Calu3 (cell line): ENCODE measurements around the gene SERHL2. TPM values are rescaled to one million over a fixed set of nuclear protein-coding genes. Genes with fewer than 3 reads are reported as not detected.

ENCODE experiments used
- BruUV-seq: library from RNA; stranded (reverse); fragments of 400-500 nt; replicated peaks from 2 replicates; lab custom pipeline; 2021; lab: Mats Ljungman, UMichigan
- CTCF ChIA-PET: fragments of 300-600 bp; sonication (Branson Sonifier 250); formaldehyde crosslinking; loops from one replicate; lab custom pipeline; 2022; ENCODE audit warnings: antibody characterized with exemption; lab: Charles Lee
- DNase-seq: peaks from one replicate; pipeline ENCODE4 v3.0.0; 2022
- H3K27ac Mint-ChIP-seq: one replicate; pipeline ENCODE4 v1.8.0; 2022; ENCODE audit warnings: mixed read lengths; ENCODE audit not compliant: unreplicated experiment
- H3K27me3 Mint-ChIP-seq: one replicate; pipeline ENCODE4 v1.8.0; 2022; ENCODE audit warnings: mixed read lengths; ENCODE audit not compliant: unreplicated experiment
- H3K36me3 Mint-ChIP-seq: one replicate; pipeline ENCODE4 v1.8.0; 2022; ENCODE audit warnings: mild to moderate bottlenecking, moderate library complexity, mixed read lengths; ENCODE audit not compliant: insufficient read depth, unreplicated experiment
- H3K4me1 Mint-ChIP-seq: one replicate; pipeline ENCODE4 v1.8.0; 2022; ENCODE audit warnings: mild to moderate bottlenecking, low read depth, mixed read lengths; ENCODE audit not compliant: unreplicated experiment
- H3K4me3 Mint-ChIP-seq: one replicate; pipeline ENCODE4 v1.8.0; 2022; ENCODE audit warnings: mild to moderate bottlenecking, low read depth, moderate library complexity, mixed read lengths; ENCODE audit not compliant: unreplicated experiment
- H3K9me3 Mint-ChIP-seq: one replicate; pipeline ENCODE4 v1.8.0; 2022; ENCODE audit warnings: low read depth, mixed read lengths; ENCODE audit not compliant: unreplicated experiment
- CTCF ChIP-seq: fragments of 200-600 bp; IDR thresholded peaks from one replicate; pipeline ENCODE4 v1.8.0; 2022; ENCODE audit warnings: antibody characterized with exemption; ENCODE audit not compliant: unreplicated experiment
- intact Hi-C: fragments of 100-400 bp; cut with micrococcal nuclease; formaldehyde crosslinking; loops from one replicate; pipeline ENCODE4 v1.10.0; 2022; ENCODE audit not compliant: unreplicated experiment
- total RNA-seq: library from RNA; stranded (reverse); gene quantifications from 2 replicates; pipeline ENCODE4 v1.2.3, GENCODE V29; 2022

Gene SERHL2
- total RNA-seq, 1 experiment from 2014 or later: 0.45 TPM

GRCh38 chr22:42610186-42610585, 56.4 kb downstream of the SERHL2 start:
- CTCF ChIA-PET: no interaction called here
- intact Hi-C loops: no loop called here
- H3K4me1 Mint-ChIP-seq: peaks cover 52% of the 10 kb centered on the region
- H3K9me3 Mint-ChIP-seq: no peaks in the 10 kb centered on the region
- no peak for TF ChIP-seq CTCF
- no peak overlapping the region for H3K4me3 Mint-ChIP-seq
- peaks cover 69% of the 10 kb centered on the region for H3K36me3 Mint-ChIP-seq
- no peak overlapping the region for H3K27ac Mint-ChIP-seq
- BruUV-seq: no TSS peak
- DNase-seq: no peak
- H3K27me3 Mint-ChIP-seq: no peaks in the 10 kb centered on the region

- Mint-ChIP-seq H3K4me3 (no peak overlapping the region), H3K4me1 (peaks cover 60% of the 10 kb centered on the region), H3K27ac (no peak overlapping the region), H3K27me3 (no peaks in the 10 kb centered on the region), H3K9me3 (no peaks in the 10 kb centered on the region), H3K36me3 (peaks cover 70% of the 10 kb centered on the region)
- BruUV-seq: no TSS peak
- CTCF ChIA-PET: no interaction called here
- intact Hi-C loops: no loop called here
- no peak for TF ChIP-seq CTCF
- no peak for DNase-seq
Measured at GRCh38 chr22:42611051-42611450, 57.3 kb downstream of the SERHL2 start.

GRCh38 chr22:42612336-42612735, 58.6 kb downstream of the SERHL2 start:
- CTCF ChIA-PET: no interaction called here
- BruUV-seq: no TSS peak
- DNase-seq: no peak
- intact Hi-C loops: no loop called here
- Mint-ChIP-seq H3K36me3 (peaks cover 69% of the 10 kb centered on the region), H3K9me3 (no peaks in the 10 kb centered on the region), H3K4me1 (peaks cover 60% of the 10 kb centered on the region), H3K4me3 (peak overlapping the region; percentile 91), H3K27me3 (no peaks in the 10 kb centered on the region), H3K27ac (no peak overlapping the region)
- no peak for TF ChIP-seq CTCF

- CTCF ChIA-PET: interaction anchor here (0.6 kb wide), 2 partner anchors 348 to 917 kb away, joined by 3 to 5 read pairs; no protein-coding TSS in a partner anchor
- Mint-ChIP-seq H3K4me1 (peaks cover 58% of the 10 kb centered on the region), H3K27ac (peak overlapping the region; percentile 100)
Measured at GRCh38 chr22:42613872-42614301, 60.1 kb downstream of the SERHL2 start.

More at GRCh38 chr22:42613872-42614301, 60.1 kb downstream of the SERHL2 start:
- peak overlapping the region; percentile 91 for H3K4me3 Mint-ChIP-seq
- H3K27me3 Mint-ChIP-seq: no peaks in the 10 kb centered on the region
- DNase-seq: no peak
- BruUV-seq: TSS peak; percentile 32
- TF ChIP-seq CTCF: no peak
- H3K36me3 Mint-ChIP-seq: peaks cover 69% of the 10 kb centered on the region
- no peaks in the 10 kb centered on the region for H3K9me3 Mint-ChIP-seq
- intact Hi-C loops: no loop called here
